B cell (primary cell): ENCODE measurements around the gene PHF23. TPM values are rescaled to one million over a fixed set of nuclear protein-coding genes. Genes with fewer than 3 reads are reported as not detected.
A peak's percentile ranks its signal among the peaks of the same experiment; 100 is the strongest.

Experiments
- ATAC-seq: fragments of 200-7000 bp; cut with Tn5 transposase; one replicate; pipeline ENCODE4 v1.10.0; 2021; ENCODE audit warnings: low read depth, mild to moderate bottlenecking, moderate number of reproducible peaks, moderate library complexity
- CTCF ChIA-PET: fragments of 350-600 bp; sonication (Branson Sonifier 250); formaldehyde crosslinking; loops from one replicate; lab custom pipeline; 2021; ENCODE audit warnings: antibody characterized with exemption, inconsistent platforms; lab: Charles Lee
- POLR2A ChIA-PET: fragments of 350-600 bp; sonication (Branson Sonifier 250); formaldehyde crosslinking; loops from one replicate; lab custom pipeline; 2021; ENCODE audit warnings: antibody characterized with exemption; lab: Charles Lee
- DNase-seq: peaks from one replicate; pipeline ENCODE4 v3.0.0; 2013
- H2AFZ ChIP-seq: 2 replicates; pipeline ENCODE4 v1.6.1; 2012; ENCODE audit warnings: mild to moderate bottlenecking, low read depth, low read length; ENCODE audit not compliant: insufficient read depth, poor library complexity, severe bottlenecking
- H3K27ac ChIP-seq, 2 donors: 1 replicate in 1 of 2; 2 replicates in 1 of 2; pipeline ENCODE4 v1.5.1; 2012 to 2013; ENCODE audit warnings: low read length in 2 of 2, mild to moderate bottlenecking in 2 of 2, moderate library complexity in 1 of 2
- H3K27me3 ChIP-seq, 4 experiments: fragments of 200-600 bp in 1 of 4; sonication (generic) in 1 of 4; replicated peaks in 1 of 4; 1 replicate in 2 of 4; 2 replicates in 2 of 4; pipeline versions ENCODE4 v1.6.1 to v1.7.0; 2013 to 2016; ENCODE audit warnings: low read length in 3 of 4, mild to moderate bottlenecking in 2 of 4, mixed read lengths in 1 of 4, moderate library complexity in 1 of 4; ENCODE audit not compliant: insufficient read depth in 4 of 4, control insufficient read depth in 3 of 4; ENCODE audit errors: control extremely low read depth in 1 of 4
- H3K36me3 ChIP-seq, 2 experiments: replicated peaks in 1 of 2; 1 replicate in 1 of 2; 2 replicates in 1 of 2; pipeline versions ENCODE4 v1.6.1 to v1.7.1; 2013; ENCODE audit warnings: low read length in 1 of 2; ENCODE audit not compliant: insufficient read depth in 2 of 2, control insufficient read depth in 1 of 2; ENCODE audit errors: control extremely low read depth in 1 of 2, extremely low read depth in 1 of 2
- H3K4me1 ChIP-seq, 2 donors: fragments of 200-600 bp in 1 of 2; sonication (generic) in 1 of 2; 1 replicate in 1 of 2; 2 replicates in 1 of 2; pipeline versions ENCODE4 v1.5.1 to v1.6.1; 2013 to 2017; ENCODE audit warnings: low read length in 2 of 2; ENCODE audit not compliant: control insufficient read depth in 2 of 2, insufficient read depth in 2 of 2
- H3K4me2 ChIP-seq: replicated peaks from 2 replicates; pipeline ENCODE3; 2012; ENCODE audit warnings: mild to moderate bottlenecking, low read depth, low read length; ENCODE audit not compliant: poor library complexity, severe bottlenecking
- H3K4me3 ChIP-seq, 5 experiments: fragments of 200-600 bp in 1 of 5; sonication (generic) in 1 of 5; 1 replicate in 3 of 5; 2 replicates in 2 of 5; pipeline versions ENCODE4 v1.5.1 to v1.7.0; 2011 to 2016; ENCODE audit warnings: low read length in 4 of 5, mild to moderate bottlenecking in 4 of 5, low read depth in 2 of 5, control low read depth in 1 of 5, moderate library complexity in 1 of 5; ENCODE audit not compliant: insufficient read depth in 1 of 5; ENCODE audit errors: control extremely low read depth in 1 of 5, extremely low read depth in 1 of 5
- H3K79me2 ChIP-seq: fragments of 200-600 bp; sonication (generic); one replicate; pipeline ENCODE4 v1.6.0; 2016; ENCODE audit warnings: low read length; ENCODE audit not compliant: control insufficient read depth, insufficient read depth
- H3K9ac ChIP-seq: fragments of 200-600 bp; sonication (generic); 2 replicates; pipeline ENCODE4 v1.6.1; 2017; ENCODE audit warnings: mild to moderate bottlenecking, low read length, moderate library complexity
- H3K9me3 ChIP-seq, 3 donors: one replicate each; pipeline versions ENCODE4 v1.6.1 to v1.7.1; 2013; ENCODE audit warnings: low read length in 2 of 3; ENCODE audit not compliant: control insufficient read depth in 2 of 3, insufficient read depth in 1 of 3; ENCODE audit errors: control extremely low read depth in 1 of 3
- H4K20me1 ChIP-seq: 2 replicates; pipeline ENCODE4 v1.6.0; 2012; ENCODE audit warnings: mild to moderate bottlenecking, low read length; ENCODE audit not compliant: insufficient read depth, control insufficient read depth, poor library complexity, severe bottlenecking
- H3K27ac Mint-ChIP-seq: one replicate; pipeline ENCODE4 v1.8.0; 2021; ENCODE audit warnings: mixed read lengths
- H3K27me3 Mint-ChIP-seq: one replicate; pipeline ENCODE4 v1.8.0; 2021; ENCODE audit warnings: mixed read lengths
- H3K4me1 Mint-ChIP-seq: one replicate; pipeline ENCODE4 v1.8.0; 2021; ENCODE audit warnings: mixed read lengths
- H3K4me3 Mint-ChIP-seq: one replicate; pipeline ENCODE4 v1.8.0; 2021; ENCODE audit warnings: mixed read lengths
- H3K9me3 Mint-ChIP-seq: one replicate; pipeline ENCODE4 v1.8.0; 2022; ENCODE audit warnings: mixed read lengths; ENCODE audit not compliant: insufficient read depth
- EZH2 ChIP-seq: IDR thresholded peaks from 2 replicates; pipeline ENCODE4 v1.6.1; 2012; ENCODE audit warnings: borderline replicate concordance, low read depth, mild to moderate bottlenecking, moderate library complexity, low read length; ENCODE audit not compliant: insufficient read depth, poor library complexity, severe bottlenecking
- WGBS: methylation state at CpG from one replicate; pipeline ENCODE4 v1.1.5; 2013; ENCODE audit warnings: missing lambda C conversion rate; ENCODE audit not compliant: insufficient coverage; 5-methylcytosine and 5-hydroxymethylcytosine counted together
- intact Hi-C: fragments of 100-400 bp; cut with micrococcal nuclease; formaldehyde crosslinking; loops from one replicate; pipeline ENCODE4 v1.10.0; 2022
- polyA plus RNA-seq: library from polyadenylated mRNA; depleted of rRNA; stranded (reverse); fragments of >200 nt; gene quantifications from 2 replicates; pipeline ENCODE4 v1.2.3, GENCODE V29; 2012
- total RNA-seq, 2 donors: library from RNA; stranded (reverse); fragments of 120-200 nt in 1 of 2; gene quantifications; 1 replicate in 1 of 2; 2 replicates in 1 of 2; pipeline versions ENCODE4 v1.2.3 to v1.2.4, GENCODE V29; 2013 to 2022
- TF ChIP-seq, protein P1 (sequence below): fragments of 200-600 bp; IDR thresholded peaks from one replicate; pipeline ENCODE4 v1.8.0; 2022; ENCODE audit warnings: antibody characterized with exemption, mild to moderate bottlenecking

Gene PHF23
- total and polyA plus RNA-seq, 2 donors (not counting 1 experiment from before 2014, with no cell fraction given): 17.6 to 42.3 TPM

DNA sequence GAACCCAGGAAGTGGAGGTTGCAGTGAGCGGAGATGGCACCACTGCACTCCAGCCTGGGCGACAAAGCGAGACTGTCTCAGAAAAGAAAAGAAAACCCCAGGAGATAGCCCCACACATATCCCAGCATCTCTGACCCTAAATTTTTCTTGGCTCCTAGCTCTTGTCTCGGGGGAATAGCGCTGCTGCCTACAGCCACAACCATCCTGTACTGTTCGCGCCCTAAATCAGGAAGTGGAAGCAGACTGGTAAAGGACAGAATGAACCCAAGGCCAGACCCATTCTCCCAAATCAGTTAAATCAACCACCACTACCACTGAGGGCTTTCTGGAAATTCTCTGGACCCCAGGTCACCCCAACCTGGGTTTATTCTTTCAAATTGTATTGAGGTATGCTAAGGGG, 10.6 kb upstream of the PHF23 start:
- Mint-ChIP-seq H3K27me3 (no peaks in the 10 kb centered on the region), H3K9me3 (no peaks in the 10 kb centered on the region), H3K4me1 (peaks cover 44% of the 10 kb centered on the region), H3K4me3 (peak overlapping the region; percentile 94), H3K27ac (peak overlapping the region; percentile 94)
- H3K79me2 ChIP-seq: peaks cover 64% of the 10 kb centered on the region
- H3K9me3 ChIP-seq: no peaks in the 10 kb centered on the region
- peak overlapping the region; percentile 99 for H3K4me2 ChIP-seq
- peak overlapping the region; percentile 39 to 90 (median 78) for H3K4me3 ChIP-seq
- ATAC-seq (no peak), DNase-seq (peak; percentile 53)
- WGBS: 50% methylated on average over 5 of the region's 7 CpGs
- CTCF ChIA-PET: interaction anchor here (1.0 to 1.3 kb wide), 2 partner anchors 9 to 44 kb away, joined by 3 to 4 read pairs; no protein-coding TSS in a partner anchor
- H3K4me1 ChIP-seq: peaks cover 30 to 33% of the 10 kb centered on the region in 2 donors
- POLR2A ChIA-PET: interaction anchor here (1.1 to 3.6 kb wide), 3 partner anchors 11 to 30 kb away, joined by 3 to 26 read pairs (median 7); partner anchors contain the start of genes ACADVL, DLG4, DVL2 and PHF23
- H4K20me1 ChIP-seq: peaks cover 18% of the 10 kb centered on the region
- no peak overlapping the region for H2AFZ ChIP-seq
- H3K27me3 ChIP-seq: no peaks in the 10 kb centered on the region
- H3K9ac ChIP-seq: peak overlapping the region; percentile 94
- TF ChIP-seq, protein P1, sequence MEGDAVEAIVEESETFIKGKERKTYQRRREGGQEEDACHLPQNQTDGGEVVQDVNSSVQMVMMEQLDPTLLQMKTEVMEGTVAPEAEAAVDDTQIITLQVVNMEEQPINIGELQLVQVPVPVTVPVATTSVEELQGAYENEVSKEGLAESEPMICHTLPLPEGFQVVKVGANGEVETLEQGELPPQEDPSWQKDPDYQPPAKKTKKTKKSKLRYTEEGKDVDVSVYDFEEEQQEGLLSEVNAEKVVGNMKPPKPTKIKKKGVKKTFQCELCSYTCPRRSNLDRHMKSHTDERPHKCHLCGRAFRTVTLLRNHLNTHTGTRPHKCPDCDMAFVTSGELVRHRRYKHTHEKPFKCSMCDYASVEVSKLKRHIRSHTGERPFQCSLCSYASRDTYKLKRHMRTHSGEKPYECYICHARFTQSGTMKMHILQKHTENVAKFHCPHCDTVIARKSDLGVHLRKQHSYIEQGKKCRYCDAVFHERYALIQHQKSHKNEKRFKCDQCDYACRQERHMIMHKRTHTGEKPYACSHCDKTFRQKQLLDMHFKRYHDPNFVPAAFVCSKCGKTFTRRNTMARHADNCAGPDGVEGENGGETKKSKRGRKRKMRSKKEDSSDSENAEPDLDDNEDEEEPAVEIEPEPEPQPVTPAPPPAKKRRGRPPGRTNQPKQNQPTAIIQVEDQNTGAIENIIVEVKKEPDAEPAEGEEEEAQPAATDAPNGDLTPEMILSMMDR: no peak
- H3K36me3 ChIP-seq: peaks cover 11 to 31% of the 10 kb centered on the region in 2 experiments
- intact Hi-C loops: loop anchor here (5.0 kb wide), 2 partner anchors 437 to 607 kb away; partner anchors contain the start of genes CYB5D1, NAA38, TMEM88 and TP53
- H3K27ac ChIP-seq: peak overlapping the region; percentile 13 to 100

DNA sequence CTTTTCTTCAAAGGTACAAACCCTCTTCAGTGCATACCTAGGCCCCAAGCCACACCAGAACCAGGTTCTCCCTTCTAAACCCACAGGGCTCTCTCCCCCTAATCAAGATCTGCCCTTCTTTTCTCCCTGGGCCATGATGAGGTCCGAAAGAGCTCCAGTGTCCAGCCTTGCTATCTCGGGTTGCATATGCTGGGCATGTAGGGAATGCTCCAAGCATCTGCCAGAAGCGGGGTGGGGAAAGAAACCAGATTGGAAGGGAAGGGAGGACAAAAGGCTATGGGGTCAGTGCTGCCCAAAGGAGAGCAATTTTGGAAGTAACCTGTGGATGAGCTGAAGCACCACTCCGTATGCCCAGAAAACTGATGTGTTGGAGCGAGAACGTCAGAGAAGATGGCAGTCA, 10.0 kb upstream of the PHF23 start:
- peaks cover 18% of the 10 kb centered on the region for H4K20me1 ChIP-seq
- Mint-ChIP-seq H3K27me3 (no peaks in the 10 kb centered on the region), H3K4me1 (peaks cover 44% of the 10 kb centered on the region), H3K27ac (peak overlapping the region; percentile 70), H3K4me3 (peak overlapping the region; percentile 94), H3K9me3 (no peaks in the 10 kb centered on the region)
- peak overlapping the region in 1 of 2 donors; percentile 100 for H3K27ac ChIP-seq
- ChIA-PET CTCF (interaction anchor here (1.0 to 1.3 kb wide), 2 partner anchors 9 to 43 kb away, joined by 3 to 4 read pairs; no protein-coding TSS in a partner anchor), POLR2A (interaction anchor here (1.1 to 3.6 kb wide), 3 partner anchors 10 to 29 kb away, joined by 3 to 26 read pairs (median 7); partner anchors contain the start of genes ACADVL, DLG4, DVL2 and PHF23)
- H2AFZ ChIP-seq: no peak overlapping the region
- ATAC-seq: no peak
- no peak overlapping the region for H3K9ac ChIP-seq
- peaks cover 30 to 33% of the 10 kb centered on the region in 2 donors for H3K4me1 ChIP-seq
- H3K4me2 ChIP-seq: peak overlapping the region; percentile 25
- TF ChIP-seq EZH2: no peak
- TF ChIP-seq, protein P1: no peak
- WGBS: 93% methylated on average over 5 of the region's 6 CpGs
- H3K27me3 ChIP-seq: no peaks in the 10 kb centered on the region
- intact Hi-C loops: no loop called here
- no peak for DNase-seq
- no peak overlapping the region for H3K4me3 ChIP-seq
- peaks cover 11 to 31% of the 10 kb centered on the region in 2 experiments for H3K36me3 ChIP-seq
- no peaks in the 10 kb centered on the region for H3K9me3 ChIP-seq
- peaks cover 60% of the 10 kb centered on the region for H3K79me2 ChIP-seq
